Spleen (tissue), 7 donors: Measurements from ENCODE around the gene NR2F6.

Experiments
- CTCF ChIP-seq, 11 experiments: fragments of 200-600 bp in 7 of 11; fragments of 450-650 bp in 4 of 11; sonication (generic) in 4 of 11; IDR thresholded peaks in 8 of 11; conservative IDR thresholded peaks in 3 of 11; 1 replicate in 7 of 11; 2 replicates in 4 of 11; pipeline versions ENCODE4 v1.4.0 to v1.8.0; 2016 to 2021; ENCODE audit warnings: antibody characterized with exemption in 11 of 11, inconsistent platforms in 4 of 11, mild to moderate bottlenecking in 1 of 11
- POLR2A ChIP-seq, 3 donors: fragments of 450-650 bp; IDR thresholded peaks; one replicate each; pipeline ENCODE4 v1.5.1; 2017; ENCODE audit warnings: antibody characterized with exemption in 3 of 3, mild to moderate bottlenecking in 1 of 3
- POLR2AphosphoS5 ChIP-seq, 3 donors: sonication (generic); formaldehyde crosslinking; IDR thresholded peaks; one replicate each; pipeline ENCODE4 v1.5.1; 2017; ENCODE audit warnings: antibody characterized with exemption in 3 of 3
- donor health status: DM: no; HTN: no; CAD: no; lungs with moderate emphysema.
- donor health status: DM: no; HTN: no; CAD: no.
- donor health status: DM: no; HTN: no; CAD: no.

GRCh38 chr19:17292301-17293074 is 46.8 kb upstream of the NR2F6 start:
- no peak for TF ChIP-seq POLR2A (IDR thresholded peaks at IDR 0.05)
- peak; percentile 63 to 84 (median 78) for TF ChIP-seq POLR2AphosphoS5 (IDR thresholded peaks at IDR 0.05)
- peak; percentile 53 to 87 (median 75) for TF ChIP-seq CTCF (IDR thresholded peaks at IDR 0.05 in 8 of 11, conservative IDR thresholded peaks at IDR 0.05 in 3 of 11)
